COLO668 (cell line): ENCODE measurements around the gene POF1B.
"Not testable (repeated sequence)": the region's sequence is repeated elsewhere in the genome, so short reads cannot be mapped to it uniquely, and the experiment has no call there.

Experiments used
- DNase-seq: peaks from one replicate; lab custom pipeline; 2025; ENCODE audit not compliant: unreplicated experiment; lab: John Stamatoyannopoulos, UW

Gene POF1B, protein sequence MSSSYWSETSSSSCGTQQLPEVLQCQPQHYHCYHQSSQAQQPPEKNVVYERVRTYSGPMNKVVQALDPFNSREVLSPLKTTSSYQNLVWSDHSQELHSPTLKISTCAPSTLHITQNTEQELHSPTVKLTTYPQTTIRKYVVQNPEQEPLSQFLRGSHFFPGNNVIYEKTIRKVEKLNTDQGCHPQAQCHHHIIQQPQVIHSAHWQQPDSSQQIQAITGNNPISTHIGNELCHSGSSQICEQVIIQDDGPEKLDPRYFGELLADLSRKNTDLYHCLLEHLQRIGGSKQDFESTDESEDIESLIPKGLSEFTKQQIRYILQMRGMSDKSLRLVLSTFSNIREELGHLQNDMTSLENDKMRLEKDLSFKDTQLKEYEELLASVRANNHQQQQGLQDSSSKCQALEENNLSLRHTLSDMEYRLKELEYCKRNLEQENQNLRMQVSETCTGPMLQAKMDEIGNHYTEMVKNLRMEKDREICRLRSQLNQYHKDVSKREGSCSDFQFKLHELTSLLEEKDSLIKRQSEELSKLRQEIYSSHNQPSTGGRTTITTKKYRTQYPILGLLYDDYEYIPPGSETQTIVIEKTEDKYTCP

DNA sequence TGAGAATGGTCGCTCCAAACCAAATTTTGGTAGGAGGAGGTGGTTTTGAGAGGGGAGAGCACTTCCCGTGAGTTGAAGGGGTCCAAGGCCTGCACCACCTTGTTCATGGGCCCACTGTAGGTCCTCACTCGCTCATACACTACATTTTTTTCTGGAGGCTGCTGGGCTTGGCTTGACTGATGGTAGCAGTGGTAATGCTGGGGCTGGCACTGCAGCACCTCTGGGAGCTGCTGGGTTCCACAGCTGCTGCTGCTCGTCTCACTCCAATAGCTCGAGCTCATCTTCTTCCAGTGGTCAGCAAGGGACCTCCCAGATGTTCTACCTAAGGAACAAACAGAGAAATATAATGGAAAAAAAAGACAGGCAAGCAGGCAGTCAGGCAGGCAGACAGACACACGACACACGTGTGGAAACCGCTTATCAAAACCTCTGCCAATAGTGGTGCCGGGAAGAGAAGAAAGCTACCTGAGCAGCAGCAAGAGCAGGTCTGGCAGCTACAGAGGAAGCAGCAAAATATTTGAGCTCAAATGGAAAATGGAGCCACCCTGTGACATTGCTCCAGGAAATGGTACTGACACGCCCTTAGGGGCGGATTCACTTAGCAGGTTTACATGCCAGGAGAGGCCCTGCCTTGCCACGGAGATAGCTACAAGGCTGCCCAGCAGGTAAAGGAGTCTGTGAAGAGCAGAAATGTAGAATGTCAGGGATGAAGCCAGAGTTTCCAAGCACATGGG is at the start of gene POF1B:
POF1B (minus strand) TSS at position 492 of the 734 bp plus-strand sequence; CDS start at position 281, 211 bp downstream.
- peak; percentile 64 for DNase-seq

DNA sequence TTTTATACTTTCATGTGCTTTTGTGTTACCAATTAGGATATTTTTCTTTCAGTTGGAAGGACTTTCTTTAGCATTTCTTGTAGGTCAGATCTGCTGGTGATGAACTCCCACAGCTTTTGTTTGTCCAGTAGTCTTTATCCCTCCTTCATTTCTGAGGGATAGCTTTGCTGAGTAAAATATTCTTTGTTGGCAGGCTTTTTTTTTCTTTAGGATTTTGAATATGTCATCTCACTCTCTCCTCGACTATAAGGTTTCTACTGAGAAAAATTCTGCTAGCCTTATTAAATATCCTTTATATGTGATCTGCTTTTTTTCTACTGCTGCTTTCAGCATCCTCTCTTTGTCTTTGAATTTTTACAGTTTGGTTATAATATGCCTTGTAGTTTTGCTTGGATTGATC is 49.6 kb upstream of the POF1B start:
- DNase-seq, result no peak

DNA sequence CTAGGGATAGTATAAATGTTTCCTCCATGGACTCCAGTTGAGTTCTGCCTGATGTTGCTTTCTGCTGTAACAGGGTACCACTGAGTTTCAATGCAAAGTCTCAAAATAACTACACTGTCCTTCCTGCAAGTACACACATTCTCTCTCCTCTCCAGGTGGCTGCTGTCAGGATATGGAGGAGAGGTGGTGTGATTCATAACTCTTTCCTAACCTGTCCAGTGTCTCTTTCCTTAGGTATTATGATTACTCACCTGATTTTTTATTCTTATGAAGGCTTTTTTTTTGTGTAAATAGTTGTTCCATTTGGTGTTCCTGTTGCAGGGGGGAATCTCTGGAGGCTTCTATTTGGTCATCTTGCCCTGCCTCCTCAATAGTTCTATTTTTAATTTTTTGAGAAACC is 39.8 kb upstream of the POF1B start:
- no peak for DNase-seq

DNA sequence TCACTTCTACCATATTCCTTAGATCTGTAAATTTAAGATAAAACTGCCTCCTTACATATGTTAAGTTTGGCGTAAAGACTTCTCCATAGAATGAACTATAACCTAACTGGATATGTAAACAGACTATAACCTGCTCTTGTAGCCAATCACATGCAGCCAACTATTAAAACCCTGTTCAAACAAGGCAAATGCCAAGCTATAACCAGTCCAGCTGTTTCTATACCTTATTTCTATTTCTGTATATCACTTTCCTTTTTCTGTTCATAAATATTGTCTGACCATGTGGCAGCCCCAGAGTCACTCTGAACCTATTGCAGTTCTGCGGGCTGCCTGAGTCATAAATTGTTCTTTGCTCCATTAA is 12.4 kb upstream of the POF1B start:
- no peak for DNase-seq

DNA sequence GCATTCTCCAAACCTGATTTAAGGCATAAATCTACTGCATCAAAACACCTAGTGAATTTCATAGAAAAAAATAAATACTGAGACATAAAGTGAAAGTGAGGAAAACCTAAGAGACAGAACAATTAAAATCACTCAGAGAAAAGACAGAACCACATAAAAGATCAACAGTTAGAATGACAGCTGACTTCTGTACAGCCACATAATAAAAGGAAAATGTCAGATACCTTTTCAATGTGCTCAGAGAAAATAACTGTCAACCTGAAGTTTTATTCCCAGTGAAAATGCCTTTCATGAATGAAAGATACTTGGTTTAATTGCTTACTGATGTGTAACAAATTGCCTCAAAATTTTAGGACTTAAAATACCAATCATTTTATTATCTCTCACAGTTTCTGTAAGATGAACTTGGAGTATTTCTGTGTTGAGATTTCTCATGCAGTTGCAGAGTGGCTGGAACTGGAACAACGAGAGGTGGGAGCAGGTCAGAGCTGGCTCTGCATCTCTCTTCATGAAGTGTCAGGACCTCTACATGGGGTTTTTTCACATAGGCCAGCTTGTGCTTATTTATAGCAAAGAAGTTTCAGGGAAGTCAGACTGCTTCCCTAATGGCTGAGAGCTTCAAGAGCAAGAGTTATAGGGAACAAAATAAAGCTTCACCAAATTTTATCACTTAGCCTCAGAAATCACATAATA is 11.9 kb upstream of the POF1B start:
- no peak for DNase-seq

DNA sequence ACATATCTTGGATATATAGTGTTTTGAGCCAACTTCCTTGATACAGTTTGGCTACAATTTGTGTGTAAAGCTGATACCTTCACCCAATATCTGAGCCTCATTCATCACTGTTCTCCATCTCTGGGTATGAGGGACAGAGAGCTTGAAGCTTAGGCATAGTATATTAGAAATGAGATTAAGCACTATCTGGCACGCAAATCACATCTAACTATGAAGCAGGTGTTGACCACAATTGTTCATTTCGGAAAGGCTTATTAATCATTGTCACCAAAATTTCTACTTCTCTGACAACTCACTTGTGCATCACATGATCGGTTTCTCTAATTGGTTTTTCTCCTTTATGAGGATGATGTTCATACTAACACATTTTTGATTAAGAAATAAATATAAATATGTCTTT is 2.1 kb upstream of the POF1B start:
- no peak for DNase-seq

DNA sequence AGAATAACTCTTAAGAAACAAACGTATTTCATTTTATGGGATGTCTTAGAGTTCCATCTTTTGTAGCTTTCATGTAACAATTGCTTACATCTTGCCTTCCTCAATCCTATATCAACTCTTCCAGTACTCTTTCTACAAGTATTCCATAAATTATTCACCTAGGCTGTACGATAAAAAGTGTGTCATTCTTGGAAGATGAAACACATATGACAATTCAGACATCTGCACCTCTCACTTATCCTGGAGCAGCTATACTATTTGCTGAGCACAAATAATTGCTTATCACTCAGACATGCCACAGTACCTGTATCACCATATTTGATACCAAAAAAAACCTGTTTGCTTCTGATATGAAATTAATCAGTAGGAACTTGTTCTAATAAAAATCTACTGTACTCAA is 1.0 kb downstream of the POF1B start:
- DNase-seq, result no peak

DNA sequence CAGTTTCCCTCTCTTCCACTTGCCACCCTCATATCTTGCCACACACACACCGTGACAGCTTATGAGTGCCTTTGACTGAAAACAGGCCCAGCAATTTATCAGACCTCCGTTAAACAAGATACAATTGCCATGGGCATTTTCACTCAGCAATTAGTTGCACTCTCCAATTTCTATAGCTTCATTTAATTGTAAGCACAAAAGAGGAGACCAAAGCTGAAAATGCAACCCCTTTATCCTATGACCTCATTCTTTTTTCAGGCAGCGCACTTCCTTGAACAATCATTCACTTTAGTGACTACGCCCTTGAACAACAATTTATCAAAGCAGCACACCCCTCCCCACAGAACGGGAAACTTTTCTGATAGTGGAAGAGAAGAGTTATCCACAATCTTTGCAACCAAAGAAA is 4.1 kb downstream of the POF1B start:
- peak; percentile 11 for DNase-seq

DNA sequence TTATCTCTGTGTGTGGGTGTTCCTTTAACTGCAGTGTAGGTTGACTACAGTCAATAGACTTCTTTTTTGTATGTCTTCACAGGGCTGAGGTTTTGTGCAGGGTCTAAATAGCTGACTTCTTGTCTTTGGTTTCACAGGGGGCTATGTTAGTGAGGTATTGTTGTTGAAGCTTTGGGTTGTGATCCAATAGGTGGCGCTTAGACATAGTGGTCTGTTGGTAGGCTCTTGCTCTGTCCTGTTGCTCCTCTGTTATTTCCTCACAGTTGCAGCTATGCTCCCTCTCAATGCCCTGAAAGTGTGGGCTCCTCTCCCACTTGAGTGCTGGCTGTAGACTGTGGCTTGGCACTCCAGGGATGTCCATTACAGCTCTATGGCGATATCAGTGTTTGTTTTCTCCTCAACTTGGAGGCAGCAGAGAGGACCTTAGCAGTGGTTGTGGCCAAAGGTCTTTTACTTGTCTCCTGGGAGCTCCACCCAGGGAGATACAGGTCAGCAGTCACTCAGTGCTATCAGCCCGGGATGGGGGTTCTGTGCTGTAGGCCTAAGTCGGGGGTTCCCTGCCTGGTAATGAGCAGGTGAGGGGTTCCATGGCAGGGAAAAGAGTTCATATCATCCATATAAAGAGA is 14.0 kb downstream of the POF1B start:
- no peak for DNase-seq

DNA sequence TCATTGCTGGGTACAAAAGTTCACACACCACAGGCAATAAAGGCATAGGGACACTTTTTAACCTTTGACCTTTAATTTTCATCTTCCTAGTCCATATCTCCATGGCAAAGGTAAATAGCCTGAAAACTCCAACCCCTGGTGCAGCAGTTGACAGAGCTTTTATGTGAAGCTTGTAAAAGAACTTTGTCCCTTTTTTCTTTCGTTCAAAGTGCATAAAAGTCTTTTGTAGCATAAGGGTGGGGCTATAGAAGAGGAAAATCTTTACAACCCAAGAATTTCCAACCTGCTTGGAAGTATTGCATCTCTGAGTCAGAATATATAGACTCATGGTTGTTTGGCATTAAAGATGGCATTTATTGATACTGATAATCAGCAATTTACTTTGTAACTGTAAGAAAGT is 20.4 kb downstream of the POF1B start:
- no peak for DNase-seq

DNA sequence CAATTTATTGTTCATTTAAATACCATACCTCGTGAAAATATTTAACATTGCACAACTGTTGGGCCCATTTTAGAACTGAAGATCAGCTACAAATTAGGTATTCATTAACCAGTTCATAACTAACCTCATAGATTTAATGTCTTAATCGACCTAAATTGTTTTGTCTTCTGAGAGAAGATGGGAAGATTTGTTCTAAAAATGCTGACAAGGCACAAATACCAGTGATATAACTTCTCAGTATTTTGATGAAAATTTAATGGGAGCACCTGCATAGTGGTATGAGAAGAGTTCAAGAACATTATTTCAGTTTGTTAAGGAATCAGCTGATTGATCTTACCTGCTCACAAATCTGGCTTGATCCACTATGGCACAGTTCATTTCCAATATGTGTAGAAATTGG is 33.9 kb downstream of the POF1B start:
- DNase-seq, result no peak

DNA sequence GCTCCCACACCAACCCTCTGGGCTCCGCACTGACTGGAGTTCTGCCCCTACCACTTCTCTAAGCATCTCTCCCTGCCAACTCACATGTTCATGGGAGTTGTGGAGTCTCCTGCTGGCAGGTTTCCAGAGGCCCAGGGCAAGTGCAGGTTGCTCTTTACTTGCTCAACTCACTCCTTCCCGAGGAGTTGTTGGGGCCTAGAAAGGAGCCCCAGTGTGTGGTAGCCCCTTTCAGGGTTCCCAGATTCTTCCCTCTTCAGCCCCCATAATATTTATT is 52.5 kb downstream of the POF1B start:
- no peak for DNase-seq

DNA sequence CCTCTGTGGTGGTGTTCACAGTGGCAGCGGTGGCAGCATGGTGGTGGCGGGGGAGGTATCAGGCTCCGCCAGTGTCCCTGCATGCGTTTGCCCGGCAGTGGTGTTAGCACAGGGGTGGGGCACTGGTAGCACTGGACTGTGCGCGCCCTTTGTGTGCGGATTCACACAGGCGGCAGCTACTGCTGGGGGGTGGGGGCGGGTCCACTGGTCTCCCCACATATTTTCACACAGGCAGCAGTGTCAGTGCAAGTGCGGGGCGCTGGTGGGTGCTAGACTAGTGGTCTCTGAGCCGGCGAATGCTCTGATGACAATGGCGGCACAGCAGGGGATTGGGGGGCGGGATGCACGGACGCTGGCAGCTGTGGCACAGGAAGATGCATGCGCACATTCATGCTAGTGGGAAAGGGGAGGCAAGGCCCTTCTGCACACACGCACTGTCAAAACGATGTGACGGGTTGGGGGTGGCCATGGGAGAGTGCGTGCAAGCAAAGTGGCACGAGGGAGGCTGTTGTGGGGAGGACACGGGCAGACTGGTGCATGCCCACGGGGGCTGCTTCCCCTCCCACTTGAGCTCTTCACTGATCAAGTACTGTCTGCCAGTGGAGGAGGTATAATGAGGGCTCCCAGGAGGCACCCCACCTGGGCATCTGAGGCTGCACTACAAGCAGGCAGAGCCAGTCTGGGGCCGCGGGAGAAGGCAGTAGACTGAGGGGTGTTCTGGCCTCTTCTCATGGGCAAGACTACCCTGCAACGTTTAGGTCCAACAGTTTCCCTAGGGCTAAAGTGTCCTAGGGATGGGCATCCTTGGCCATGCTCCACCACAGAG is 53.0 kb downstream of the POF1B start:
- DNase-seq, result no peak

DNA sequence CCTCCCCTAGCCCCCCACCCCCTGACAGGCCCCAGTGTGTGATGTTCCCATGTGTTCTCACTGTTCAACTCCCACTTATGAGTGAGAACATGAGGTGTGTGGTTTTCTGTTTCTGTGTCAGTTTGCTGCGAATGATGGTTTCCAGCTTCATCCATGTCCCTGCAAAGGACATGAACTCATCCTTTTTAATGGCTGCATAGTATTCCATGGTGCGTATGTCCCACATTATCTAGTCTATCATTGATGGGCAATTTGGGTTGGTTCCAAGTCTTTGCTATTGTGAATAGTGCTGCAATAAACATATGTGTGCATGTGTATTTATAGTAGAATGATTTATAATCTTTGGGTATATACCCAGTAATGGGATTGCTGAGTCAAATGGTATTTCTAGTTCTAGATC is 68.1 kb downstream of the POF1B start:
- DNase-seq, result not testable (repeated sequence)

DNA sequence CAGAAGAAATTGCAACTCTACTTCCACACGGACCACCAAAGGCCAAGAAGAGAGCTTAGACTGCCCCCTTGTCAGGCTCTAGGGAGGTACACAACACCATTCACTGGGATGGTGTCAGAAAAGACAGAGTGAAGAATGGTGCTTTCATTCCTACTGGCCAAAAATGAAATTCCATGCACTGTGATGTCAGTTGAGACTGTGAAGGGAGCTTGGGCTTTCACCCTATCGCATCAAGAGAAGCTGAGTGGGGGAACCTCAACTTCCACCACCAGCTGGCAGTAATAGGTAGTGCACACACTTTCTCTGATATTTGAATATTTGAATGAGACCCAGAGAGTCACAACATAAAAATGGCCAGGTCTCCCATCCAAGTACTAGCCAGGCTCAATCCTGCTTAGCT is 69.7 kb downstream of the POF1B start:
- no peak for DNase-seq

DNA sequence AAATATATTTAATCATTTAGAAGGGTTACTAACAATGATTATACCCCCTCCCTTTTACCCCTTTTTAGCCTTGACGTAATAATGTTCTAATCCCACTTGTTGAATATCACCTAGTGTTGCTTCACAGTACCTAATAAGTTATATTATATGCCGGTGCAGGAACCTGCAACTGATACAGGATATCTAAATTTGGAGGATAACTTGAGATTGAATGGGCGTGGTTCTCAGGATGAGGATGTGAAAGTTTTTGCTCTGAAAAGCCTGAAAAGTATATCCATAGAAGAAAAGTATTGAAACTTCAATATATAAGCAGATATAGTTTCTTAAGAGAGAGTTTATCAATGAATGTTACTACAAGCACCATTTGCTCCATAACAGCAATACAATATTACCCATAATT is 75.9 kb downstream of the POF1B start:
- DNase-seq, result no peak

DNA sequence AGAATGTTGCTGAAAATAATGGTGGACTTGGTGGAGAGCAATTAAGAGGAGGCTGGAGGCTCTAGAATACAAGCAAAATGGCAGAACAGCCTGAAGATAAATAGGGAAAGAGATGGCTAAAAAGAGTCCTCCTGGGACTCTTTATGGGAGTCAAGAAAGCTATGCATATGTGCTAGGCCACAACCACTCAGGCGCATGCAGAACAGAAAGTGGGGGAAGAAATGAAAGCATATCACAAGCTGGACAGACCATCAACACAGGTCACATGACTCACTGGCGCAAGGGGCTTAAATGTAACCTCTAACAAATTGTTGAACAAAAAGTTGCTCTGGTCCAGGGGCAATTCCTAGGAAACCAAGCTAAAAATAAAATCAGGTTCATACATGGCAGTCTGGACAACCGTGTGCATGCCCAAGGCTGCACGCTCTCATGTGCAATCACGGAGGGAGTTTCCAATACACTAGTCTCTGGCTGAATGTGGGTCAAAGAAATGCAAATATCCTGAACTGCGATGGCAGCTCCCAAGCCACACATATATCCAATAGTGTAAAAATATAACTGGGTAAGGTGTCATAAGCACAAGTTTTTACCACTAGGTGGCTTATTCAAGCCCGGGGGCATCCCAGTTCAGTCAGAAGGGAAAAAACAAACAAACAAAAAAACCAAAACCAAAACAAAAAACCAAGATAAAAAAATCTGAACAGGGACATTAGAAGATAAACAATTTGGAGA is 90.3 kb downstream of the POF1B start:
- DNase-seq, result no peak

DNA sequence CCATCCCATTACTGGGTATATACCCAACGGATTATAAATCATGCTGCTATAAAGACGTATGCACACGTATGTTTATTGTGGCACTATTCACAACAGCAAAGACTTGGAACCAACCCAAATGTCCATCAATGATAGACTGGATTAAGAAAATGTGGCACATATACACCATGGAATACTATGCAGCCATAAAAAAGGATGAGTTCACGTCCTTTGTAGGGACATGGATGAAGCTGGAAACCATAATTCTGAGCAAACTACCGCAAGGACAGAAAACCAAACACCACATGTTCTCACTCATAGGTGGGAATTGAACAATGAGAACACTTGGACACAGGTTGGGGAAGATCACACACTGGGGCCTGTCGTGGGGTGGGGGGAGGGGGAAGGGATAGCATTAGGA is 94.2 kb downstream of the POF1B start:
- not testable (repeated sequence) for DNase-seq

DNA sequence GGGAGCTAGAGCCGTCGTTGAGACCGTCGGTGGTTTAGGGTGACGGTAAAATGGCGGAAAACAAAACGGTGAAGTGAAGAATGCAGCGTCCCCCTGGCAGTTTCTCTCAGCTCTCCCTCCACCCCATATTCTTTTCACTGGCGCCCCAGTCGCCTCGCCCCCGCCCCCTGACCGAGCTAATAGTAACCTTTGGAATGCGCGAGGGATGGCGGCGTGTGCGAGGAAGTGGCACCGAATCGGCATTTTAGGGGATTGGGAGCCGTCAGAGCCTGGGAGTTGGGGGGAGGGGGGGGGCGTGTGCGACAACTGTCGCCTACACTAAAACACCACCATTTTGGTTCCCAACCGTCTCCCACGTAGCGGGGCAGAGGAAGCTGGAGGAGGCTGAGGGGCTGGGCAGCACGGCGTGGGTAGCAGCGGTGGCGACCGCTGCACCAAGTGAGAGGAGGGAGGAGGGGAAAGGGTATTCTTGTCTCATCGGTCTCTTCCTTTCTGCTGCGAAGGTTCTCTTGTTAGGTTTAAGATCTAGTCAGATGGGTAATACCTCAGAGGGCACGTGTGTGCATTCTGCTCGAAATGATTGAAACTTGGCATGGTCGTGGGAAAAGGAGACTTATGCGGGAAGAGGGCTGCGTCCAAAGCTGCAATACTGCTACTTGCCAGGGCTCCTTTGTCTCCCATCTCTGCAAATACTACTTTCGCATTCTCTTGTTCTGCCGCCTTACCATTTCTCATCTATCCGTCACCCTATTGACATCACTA is 134.8 kb downstream of the POF1B start:
- peak; percentile 34 for DNase-seq
